NB4 (cell line): Measurements from ENCODE around the gene GGNBP2.

Source experiments
- DNase-seq: peaks from one replicate; pipeline ENCODE4 v3.0.0; 2010; ENCODE audit warnings: low read depth
- H3K4me3 ChIP-seq: one replicate; pipeline ENCODE4 v1.5.1; 2011; ENCODE audit warnings: mild to moderate bottlenecking, low read depth, low read length, moderate library complexity
- MYC ChIP-seq: IDR thresholded peaks from 2 replicates; pipeline ENCODE4 v1.6.1; 2011; ENCODE audit warnings: low read depth, low read length
- POLR2A ChIP-seq: IDR thresholded peaks from 2 replicates; pipeline ENCODE4 v1.6.1; 2011; ENCODE audit warnings: mild to moderate bottlenecking; ENCODE audit not compliant: insufficient read length; ENCODE audit errors: extremely low read depth
- TF ChIP-seq, protein P1 (sequence below): IDR thresholded peaks from 2 replicates; pipeline ENCODE4 v1.6.1; 2011; ENCODE audit warnings: low read depth, low read length
- TF ChIP-seq, protein P2 (sequence below): IDR thresholded peaks from one replicate; pipeline ENCODE4 v1.5.1; 2012; ENCODE audit warnings: low read depth, low read length

GGNBP2 gene

DNA sequence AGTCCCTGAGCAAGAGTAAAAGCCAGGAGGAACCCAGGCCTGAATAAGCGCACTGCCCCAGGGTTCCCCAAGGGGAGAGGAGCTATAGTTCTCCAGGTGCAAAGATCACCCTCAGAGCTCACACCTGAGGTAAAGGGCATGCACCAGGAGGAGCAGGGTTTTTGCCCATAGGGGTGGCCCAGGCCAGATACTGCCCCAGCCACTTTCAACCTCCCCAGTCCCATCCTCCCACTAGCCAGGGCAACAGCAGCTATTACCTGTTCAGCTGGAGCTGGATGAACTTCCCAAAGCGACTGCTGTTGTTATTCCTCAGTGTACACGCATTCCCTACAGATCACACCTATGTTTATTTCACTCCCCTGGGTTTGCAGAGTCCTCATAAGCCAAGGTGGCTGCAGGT, 29.9 kb upstream of the GGNBP2 start:
- DNase-seq = no peak
- H3K4me3 ChIP-seq = no peak overlapping the region
- TF ChIP-seq, protein P1, sequence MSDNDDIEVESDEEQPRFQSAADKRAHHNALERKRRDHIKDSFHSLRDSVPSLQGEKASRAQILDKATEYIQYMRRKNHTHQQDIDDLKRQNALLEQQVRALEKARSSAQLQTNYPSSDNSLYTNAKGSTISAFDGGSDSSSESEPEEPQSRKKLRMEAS = no peak

DNA sequence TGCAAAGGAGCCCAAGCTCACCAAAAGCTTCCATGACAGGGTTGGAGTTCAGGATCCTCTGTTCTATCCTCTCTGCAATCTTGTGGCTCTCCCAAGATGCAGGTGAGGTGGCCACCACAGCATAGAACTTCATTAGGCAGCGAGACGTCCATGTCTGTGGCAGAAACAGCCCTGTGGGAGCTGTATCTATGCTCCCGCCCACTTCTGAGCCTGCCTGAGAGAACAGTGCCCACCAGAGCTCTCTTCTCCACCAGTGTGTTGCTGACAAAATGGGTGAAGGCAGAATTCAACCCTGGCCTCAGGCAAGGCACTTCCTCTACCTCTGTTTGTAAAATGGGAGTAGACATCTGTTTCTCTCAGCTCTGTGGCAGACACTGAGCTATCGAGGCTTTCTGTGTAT, 28.9 kb upstream of the GGNBP2 start:
- H3K4me3 ChIP-seq = no peak overlapping the region
- TF ChIP-seq, protein P2, sequence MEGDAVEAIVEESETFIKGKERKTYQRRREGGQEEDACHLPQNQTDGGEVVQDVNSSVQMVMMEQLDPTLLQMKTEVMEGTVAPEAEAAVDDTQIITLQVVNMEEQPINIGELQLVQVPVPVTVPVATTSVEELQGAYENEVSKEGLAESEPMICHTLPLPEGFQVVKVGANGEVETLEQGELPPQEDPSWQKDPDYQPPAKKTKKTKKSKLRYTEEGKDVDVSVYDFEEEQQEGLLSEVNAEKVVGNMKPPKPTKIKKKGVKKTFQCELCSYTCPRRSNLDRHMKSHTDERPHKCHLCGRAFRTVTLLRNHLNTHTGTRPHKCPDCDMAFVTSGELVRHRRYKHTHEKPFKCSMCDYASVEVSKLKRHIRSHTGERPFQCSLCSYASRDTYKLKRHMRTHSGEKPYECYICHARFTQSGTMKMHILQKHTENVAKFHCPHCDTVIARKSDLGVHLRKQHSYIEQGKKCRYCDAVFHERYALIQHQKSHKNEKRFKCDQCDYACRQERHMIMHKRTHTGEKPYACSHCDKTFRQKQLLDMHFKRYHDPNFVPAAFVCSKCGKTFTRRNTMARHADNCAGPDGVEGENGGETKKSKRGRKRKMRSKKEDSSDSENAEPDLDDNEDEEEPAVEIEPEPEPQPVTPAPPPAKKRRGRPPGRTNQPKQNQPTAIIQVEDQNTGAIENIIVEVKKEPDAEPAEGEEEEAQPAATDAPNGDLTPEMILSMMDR = no peak
- TF ChIP-seq MYC = no peak
- TF ChIP-seq, protein P1 = no peak
- TF ChIP-seq POLR2A = no peak
- no peak for DNase-seq

DNA sequence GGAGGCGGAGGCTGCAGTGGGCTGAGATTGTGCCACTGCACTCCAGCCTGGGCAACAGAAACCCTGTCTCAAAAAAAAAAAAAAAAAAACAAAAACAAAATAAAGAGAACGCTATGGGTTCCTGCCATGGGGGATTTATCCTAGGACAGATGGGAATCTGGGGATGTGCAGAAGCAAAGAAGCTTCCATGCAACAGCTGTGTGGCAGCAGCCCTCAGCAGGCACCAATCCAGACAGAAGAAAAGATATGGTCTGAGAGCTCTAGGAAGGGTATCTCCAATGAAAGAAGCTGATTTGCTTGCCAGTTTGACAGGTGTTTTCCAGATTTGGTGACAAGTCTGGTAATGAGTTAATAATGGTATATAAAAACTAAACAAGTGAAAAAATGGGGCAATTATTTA, 21.6 kb upstream of the GGNBP2 start:
- TF ChIP-seq POLR2A (no peak), MYC (no peak)
- TF ChIP-seq, protein P1 = no peak
- TF ChIP-seq, protein P2 = no peak
- DNase-seq = no peak
- H3K4me3 ChIP-seq = no peak overlapping the region

DNA sequence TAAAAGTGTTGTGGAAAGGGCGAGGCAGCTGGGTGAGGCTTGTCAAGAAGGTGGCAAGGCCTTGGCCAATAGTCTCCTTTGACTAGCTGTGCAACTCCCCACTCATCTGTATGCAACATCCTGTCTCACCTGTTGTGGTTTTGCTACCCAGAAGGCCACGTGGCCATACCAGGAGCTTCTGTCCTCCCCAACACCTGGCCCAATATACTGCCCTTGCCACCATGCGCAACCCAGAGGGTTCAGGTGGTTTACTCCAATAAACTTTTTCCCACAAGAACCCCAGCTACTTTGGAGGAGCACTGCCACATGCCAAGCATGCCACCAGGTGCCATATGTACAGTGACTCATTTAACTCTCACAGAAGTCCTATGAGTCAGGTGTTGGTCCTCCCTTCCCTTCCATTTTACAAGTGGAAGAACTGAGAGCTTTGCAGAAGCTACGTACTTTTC, 20.3 kb upstream of the GGNBP2 start:
- no peak overlapping the region for H3K4me3 ChIP-seq
- no peak for DNase-seq
- no peak for TF ChIP-seq MYC
- TF ChIP-seq, protein P2 = no peak
- TF ChIP-seq, protein P1 = no peak
- no peak for TF ChIP-seq POLR2A

DNA sequence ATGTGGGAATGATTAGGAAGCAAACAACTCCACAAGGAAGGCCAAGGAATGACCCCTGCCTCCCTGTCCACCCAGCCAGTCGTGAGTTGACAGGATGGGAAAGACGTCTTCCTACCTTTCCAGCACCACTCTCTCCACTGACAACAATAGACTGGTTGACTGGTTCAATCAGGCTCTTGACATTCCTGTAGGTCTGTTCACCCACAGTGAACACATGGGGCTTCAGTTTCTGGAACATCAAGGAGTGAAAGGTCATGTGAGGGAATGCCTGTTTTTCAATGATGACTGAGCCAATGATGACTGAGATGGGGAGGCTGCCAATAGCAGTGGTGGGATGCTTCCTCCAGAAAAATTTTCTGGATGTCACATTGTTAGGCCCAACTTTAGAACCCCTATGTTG, 19.6 kb upstream of the GGNBP2 start:
- no peak for DNase-seq
- no peak overlapping the region for H3K4me3 ChIP-seq
- TF ChIP-seq, protein P1 = no peak
- TF ChIP-seq MYC (no peak), POLR2A (no peak)
- TF ChIP-seq, protein P2 = no peak

DNA sequence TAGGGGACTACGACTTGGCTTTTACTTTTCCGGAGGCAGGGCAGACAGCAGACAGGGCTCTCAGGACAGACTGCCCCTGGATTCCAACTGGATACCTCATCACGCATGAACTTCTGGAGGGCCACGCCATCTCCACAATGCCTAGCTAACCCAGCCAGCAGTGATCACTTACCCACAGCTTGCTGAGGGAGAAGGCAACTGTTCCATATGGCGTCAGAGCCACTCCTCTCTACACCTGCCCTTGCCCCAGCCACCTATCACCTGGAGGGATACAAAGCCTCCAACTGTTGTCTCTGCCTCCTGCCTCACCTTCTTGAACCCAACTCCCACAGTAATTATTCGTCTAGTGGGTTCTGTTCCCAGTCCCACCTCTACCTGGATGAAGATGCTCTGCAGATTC, 18.8 kb upstream of the GGNBP2 start:
- H3K4me3 ChIP-seq = no peak overlapping the region
- no peak for DNase-seq

More for the DNA sequence above, 18.8 kb upstream of the GGNBP2 start:
- TF ChIP-seq, protein P2 = no peak
- TF ChIP-seq, protein P1 = no peak
- TF ChIP-seq POLR2A = no peak
- no peak for TF ChIP-seq MYC
